GM10266 (cell line): ENCODE data around the gene PREPL.
"Not testable (repeated sequence)": the region's sequence is repeated elsewhere in the genome, so short reads cannot be mapped to it uniquely, and the experiment has no call there.

ENCODE experiments used
- DNase-seq: peaks from one replicate; pipeline ENCODE4 v3.0.0; 2012; ENCODE audit errors: extremely low spot score
- TF ChIP-seq, protein P1 (sequence below): IDR thresholded peaks from 2 replicates; pipeline ENCODE4 v1.5.1; 2012; ENCODE audit warnings: mild to moderate bottlenecking, low read depth; ENCODE audit not compliant: control insufficient read depth, insufficient read depth; ENCODE audit errors: missing control alignments

The PREPL gene

DNA sequence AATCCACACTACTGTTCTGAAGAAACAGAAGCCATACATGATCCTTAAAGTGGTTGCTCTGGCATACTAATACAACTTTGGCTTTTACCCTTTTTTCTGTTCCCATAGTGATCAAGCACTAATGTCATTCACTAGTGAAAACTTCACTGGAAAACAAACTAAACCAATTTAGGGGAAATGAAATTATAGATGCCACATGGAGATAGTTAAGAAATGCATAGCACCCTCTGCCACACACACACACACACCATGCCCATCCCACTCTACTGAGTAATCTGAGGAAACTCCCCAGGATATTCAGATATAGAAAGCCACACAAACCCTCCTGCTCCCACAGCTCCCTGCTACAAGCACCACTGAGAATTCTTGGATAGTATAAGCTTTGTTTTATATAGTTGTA, 46.9 kb downstream of the PREPL start:
- no peak for DNase-seq
- TF ChIP-seq, protein P1, sequence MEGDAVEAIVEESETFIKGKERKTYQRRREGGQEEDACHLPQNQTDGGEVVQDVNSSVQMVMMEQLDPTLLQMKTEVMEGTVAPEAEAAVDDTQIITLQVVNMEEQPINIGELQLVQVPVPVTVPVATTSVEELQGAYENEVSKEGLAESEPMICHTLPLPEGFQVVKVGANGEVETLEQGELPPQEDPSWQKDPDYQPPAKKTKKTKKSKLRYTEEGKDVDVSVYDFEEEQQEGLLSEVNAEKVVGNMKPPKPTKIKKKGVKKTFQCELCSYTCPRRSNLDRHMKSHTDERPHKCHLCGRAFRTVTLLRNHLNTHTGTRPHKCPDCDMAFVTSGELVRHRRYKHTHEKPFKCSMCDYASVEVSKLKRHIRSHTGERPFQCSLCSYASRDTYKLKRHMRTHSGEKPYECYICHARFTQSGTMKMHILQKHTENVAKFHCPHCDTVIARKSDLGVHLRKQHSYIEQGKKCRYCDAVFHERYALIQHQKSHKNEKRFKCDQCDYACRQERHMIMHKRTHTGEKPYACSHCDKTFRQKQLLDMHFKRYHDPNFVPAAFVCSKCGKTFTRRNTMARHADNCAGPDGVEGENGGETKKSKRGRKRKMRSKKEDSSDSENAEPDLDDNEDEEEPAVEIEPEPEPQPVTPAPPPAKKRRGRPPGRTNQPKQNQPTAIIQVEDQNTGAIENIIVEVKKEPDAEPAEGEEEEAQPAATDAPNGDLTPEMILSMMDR = no peak

DNA sequence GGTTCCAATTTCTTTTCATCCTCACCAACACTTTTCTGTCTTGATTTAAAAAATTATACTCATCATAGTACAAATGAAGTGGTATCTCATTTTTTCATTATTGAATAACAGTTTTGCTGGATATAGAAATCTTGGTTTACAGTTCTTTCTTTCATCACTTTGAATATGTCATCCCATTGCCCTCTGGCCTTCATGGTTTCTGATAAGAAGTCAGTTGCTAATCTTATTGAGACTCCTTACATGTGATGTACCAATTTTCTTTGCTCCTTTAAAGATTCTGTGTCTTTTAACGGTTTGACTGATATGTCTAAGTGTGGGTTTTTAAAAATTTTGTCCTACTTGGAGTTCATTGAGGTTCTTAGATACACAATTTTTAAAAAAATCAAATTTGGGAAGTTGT, 51.0 kb downstream of the PREPL start:
- no peak for DNase-seq
- TF ChIP-seq, protein P1 = no peak

DNA sequence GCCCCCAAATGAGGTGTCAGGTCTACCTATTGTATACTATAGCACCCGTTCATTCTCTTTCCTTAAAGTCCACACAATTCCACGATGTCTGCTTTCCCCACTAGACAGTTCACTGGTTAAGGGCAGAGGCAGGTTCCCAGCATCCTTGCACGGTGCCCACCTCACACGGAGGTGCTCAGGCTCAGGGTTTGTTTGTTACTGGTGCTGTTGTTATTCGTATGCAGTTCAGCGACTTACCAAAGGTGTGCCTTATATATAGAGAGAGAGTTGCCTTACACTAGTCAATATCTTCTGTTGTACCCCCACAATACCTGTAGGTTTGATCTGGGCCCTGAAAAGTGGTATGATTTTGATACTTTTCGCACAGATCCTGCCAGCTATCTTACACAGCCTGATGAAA, 55.4 kb downstream of the PREPL start:
- TF ChIP-seq, protein P1 = no peak
- DNase-seq = no peak

DNA sequence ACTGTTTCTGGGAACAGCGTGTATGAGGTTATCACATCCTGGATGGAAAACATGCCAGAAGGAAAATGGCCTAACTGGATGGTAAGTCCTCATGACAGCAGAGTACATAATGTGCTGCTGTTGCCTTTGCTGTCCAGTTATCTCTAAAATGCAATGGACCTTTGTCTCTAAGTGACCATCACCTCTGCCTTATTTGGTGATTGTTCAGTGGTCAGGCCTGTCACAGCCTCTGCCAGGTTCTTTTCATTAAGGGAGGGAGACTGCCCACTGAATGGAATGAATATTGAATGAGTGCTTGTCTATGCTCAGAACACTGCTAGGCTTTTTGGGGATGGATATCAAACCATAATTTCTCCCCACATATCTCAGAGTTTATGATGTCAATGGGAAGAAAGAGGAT, 57.0 kb downstream of the PREPL start:
- DNase-seq = no peak
- TF ChIP-seq, protein P1 = no peak

DNA sequence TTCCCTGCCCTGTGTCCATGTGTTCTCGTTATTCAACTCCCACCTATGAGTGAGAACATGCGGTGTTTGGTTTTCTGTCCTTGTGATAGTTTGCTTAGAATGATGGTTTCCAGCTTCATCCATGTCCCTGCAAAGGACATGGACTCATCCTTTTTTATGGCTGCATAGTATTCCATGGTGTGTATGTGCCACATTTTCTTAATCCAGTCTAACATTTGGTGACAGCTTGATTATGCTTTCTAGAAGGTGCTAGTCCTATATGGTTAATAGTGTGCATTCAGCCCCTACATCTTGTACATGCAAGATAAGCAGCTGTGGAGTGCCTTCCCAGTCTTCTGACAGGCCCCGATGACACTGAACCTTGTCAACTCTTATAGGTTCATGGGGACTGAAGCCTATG, 57.5 kb downstream of the PREPL start:
- not testable (repeated sequence) for DNase-seq

DNA sequence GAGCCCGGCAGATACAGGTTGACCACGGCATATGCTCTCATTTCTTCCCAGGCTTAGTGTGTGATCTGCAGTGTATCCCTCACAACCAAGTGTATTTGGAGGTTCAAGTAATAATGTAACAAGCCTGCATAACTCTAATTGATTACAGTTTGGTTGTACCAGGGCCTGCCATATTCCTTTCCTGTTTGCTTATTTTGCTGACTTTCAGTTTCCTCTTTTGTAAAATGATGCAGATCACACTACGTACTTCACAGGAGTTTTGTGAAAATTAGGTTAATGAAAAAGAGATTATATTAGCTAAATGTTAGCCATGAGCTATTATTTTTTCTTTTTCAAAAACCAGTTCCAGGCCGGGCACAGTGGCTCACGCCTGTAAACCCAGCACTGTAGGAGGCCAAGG, 60.2 kb downstream of the PREPL start:
- TF ChIP-seq, protein P1 = no peak

DNA sequence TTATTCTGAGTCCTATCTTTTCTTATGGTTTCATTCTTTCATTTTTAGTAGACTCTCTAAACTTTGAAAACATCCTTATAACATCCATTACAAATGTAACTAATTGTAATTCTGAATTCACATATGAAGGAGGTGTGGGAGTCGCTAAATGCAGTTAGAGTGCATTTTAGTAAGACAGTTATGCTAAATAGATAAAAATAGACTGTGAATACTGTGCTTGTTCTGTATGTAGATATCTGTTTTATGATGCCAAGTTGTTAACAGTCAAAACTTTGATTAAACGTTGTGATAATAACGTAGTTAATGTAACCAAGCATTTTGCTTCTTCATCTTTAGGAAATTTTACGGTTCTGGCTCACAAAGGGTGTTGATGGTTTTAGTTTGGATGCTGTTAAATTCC, 61.7 kb downstream of the PREPL start:
- TF ChIP-seq, protein P1 = no peak

More for the DNA sequence above, 60.2 kb downstream of the PREPL start:
- no peak for DNase-seq

DNA sequence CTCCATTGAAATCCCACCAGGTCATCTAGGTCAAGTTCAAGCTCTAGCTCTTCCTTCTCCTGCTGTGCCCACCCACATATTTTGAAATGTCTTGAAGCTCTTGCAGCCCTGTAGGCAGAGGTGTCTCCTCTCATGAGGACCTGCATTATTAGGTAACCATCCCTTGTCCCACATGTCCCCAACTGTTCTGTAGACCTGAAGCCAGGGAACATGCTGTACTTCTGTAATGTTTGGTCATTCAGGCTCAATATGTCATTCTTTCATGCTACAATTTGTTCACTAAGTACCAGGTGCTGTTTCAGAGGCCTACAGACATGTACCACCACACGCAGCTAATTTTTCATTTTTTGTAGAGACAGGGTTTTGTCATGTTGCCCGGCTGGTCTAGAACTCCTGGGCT, 63.9 kb downstream of the PREPL start:
- no peak for DNase-seq
- TF ChIP-seq, protein P1 = no peak

More for the DNA sequence above, 61.7 kb downstream of the PREPL start:
- DNase-seq = no peak
